GM06990 (cell line): ENCODE data around the gene MPPED2.

Experiments
- DNase-seq: peaks from one replicate; pipeline ENCODE4 v3.0.0-alpha.2; 2011; ENCODE audit not compliant: insufficient read length; ENCODE audit errors: extremely low read depth
- H3K27me3 ChIP-seq: replicated peaks from 2 replicates; pipeline ENCODE4 v1.6.0; 2011; ENCODE audit warnings: low read length; ENCODE audit not compliant: control insufficient read depth, insufficient read depth
- H3K36me3 ChIP-seq: 2 replicates; pipeline ENCODE4 v1.5.1; 2011; ENCODE audit warnings: low read length; ENCODE audit not compliant: control insufficient read depth, insufficient read depth
- H3K4me3 ChIP-seq: replicated peaks from 2 replicates; pipeline ENCODE4 v1.5.1; 2011; ENCODE audit warnings: low read depth, mild to moderate bottlenecking, control low read depth, low read length
- TF ChIP-seq, protein P1 (sequence below): IDR thresholded peaks from 2 replicates; pipeline ENCODE4 v1.5.1; 2011; ENCODE audit warnings: low read length, control low read depth, mild to moderate bottlenecking, inconsistent platforms; ENCODE audit not compliant: insufficient read depth, poor library complexity, severe bottlenecking

The MPPED2 gene

DNA sequence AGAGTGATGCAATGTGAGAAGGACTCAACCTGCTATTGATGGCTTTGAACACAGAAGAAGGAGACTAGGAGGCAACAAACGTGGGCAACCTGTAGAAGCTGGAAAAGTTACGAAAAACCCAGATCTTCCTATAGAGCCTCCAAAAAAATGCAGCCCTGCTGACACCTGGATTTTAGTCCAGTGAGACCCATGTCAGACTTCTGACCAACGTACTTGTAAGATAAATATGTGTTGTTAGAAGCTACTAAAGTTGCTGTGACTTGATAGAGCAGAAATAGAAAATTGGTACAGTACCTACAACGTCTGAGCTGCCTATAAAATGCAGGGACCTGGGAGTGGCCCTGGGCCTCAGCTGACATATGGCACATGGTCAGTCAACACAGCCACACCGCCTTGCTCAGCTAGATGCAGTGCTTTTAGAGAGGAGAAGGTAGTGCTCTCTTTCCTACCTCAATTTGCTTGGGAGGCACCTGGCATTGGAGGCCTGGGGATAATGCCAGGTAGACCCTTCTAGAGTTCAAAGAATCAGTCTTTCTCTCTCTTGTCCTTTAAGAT is 165.8 kb downstream of the MPPED2 start:
- no peak overlapping the region for H3K4me3 ChIP-seq
- H3K27me3 ChIP-seq, result no peaks in the 10 kb centered on the region
- TF ChIP-seq, protein P1, sequence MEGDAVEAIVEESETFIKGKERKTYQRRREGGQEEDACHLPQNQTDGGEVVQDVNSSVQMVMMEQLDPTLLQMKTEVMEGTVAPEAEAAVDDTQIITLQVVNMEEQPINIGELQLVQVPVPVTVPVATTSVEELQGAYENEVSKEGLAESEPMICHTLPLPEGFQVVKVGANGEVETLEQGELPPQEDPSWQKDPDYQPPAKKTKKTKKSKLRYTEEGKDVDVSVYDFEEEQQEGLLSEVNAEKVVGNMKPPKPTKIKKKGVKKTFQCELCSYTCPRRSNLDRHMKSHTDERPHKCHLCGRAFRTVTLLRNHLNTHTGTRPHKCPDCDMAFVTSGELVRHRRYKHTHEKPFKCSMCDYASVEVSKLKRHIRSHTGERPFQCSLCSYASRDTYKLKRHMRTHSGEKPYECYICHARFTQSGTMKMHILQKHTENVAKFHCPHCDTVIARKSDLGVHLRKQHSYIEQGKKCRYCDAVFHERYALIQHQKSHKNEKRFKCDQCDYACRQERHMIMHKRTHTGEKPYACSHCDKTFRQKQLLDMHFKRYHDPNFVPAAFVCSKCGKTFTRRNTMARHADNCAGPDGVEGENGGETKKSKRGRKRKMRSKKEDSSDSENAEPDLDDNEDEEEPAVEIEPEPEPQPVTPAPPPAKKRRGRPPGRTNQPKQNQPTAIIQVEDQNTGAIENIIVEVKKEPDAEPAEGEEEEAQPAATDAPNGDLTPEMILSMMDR, result no peak
- no peak for DNase-seq
- H3K36me3 ChIP-seq, result no peaks in the 10 kb centered on the region

DNA sequence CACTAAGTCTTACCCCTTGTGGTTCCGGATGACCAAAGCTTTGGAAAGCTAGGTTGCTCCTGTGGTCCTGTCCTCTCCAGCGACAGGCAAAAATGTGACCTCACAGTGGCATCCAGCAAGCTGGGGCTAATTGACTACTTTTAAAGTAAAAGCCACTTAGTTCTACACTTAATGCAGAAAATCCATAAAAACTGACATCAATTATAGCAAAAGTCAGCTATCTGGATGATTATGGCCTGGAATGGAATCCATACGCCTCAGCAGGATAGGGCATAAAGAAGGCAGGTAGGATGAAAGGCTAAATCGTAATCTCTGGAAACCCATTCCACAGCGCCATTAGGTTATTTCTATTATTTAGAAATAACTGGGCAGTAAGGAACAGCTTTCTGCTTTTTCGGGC is 171.3 kb downstream of the MPPED2 start:
- Histone ChIP-seq H3K36me3 (no peaks in the 10 kb centered on the region), H3K4me3 (no peak overlapping the region), H3K27me3 (peaks cover 1% of the 10 kb centered on the region; the same call in 1 of the 2 replicates)
- TF ChIP-seq, protein P1, result no peak
- no peak for DNase-seq

DNA sequence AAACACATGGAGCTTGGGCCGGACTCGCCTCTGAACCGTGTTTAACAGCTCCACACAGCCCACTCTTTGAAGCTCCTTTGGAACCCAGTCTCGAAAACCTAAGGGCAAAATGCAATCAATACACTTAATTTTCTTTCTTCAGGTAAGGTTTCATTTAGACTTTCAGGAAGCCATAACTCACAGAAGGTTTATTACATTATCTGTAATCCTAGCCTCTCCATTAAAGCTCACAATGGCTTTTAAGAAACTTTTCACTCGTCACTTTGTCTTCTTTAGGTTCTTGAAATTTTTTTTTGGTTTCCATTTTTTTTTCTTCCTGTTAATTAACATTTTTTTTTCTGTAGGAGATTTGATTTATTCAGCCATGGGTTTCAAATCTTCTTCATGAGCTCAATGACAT is 171.9 kb downstream of the MPPED2 start:
- TF ChIP-seq, protein P1, result no peak
- H3K4me3 ChIP-seq, result no peak overlapping the region
- no peaks in the 10 kb centered on the region for H3K36me3 ChIP-seq
- no peak for DNase-seq
- H3K27me3 ChIP-seq, result peaks cover 1% of the 10 kb centered on the region; the same call in 1 of the 2 replicates

DNA sequence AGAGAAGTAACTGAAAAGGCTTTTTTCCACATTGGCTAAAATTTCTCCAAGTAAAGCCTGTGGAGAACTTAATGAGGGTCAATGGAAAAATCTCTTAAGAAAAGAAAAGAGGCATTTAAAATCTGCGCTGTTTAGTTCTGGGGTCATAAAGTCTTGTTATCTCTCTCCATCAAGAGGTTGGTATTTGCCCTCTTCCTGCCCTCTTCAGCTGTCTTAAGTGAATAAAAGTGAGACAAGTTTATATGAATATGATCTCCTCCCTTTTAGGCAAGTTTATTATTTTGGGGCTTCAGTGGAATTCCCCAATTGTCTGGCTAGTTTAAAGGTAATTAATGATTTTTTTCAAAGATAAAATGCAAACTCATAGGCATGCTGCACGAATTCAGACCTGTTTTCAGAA is 173.6 kb downstream of the MPPED2 start:
- no peaks in the 10 kb centered on the region for H3K36me3 ChIP-seq
- TF ChIP-seq, protein P1, result no peak
- no peak for DNase-seq

DNA sequence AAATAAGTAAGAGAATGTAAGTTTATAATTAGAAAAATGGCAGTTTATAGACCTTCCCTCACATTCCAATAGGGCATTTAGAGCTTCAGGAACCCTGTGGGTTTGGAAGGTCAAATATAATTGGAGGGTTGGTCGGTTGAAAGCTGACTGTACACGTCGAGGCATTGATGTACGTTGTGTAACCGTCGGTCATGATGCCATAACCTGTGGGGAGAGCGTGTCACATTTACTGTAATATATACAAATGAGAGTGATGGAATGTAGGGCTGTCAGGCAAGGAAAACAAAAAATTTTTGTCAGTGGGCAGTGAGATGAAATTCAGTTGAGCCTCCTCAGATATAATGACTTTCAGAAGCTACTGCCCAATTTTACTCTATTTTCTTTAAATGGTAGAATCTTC is 174.8 kb downstream of the MPPED2 start:
- peaks cover 1% of the 10 kb centered on the region; the same call in 1 of the 2 replicates for H3K27me3 ChIP-seq
- H3K4me3 ChIP-seq, result no peak overlapping the region
- TF ChIP-seq, protein P1, result no peak
- H3K36me3 ChIP-seq, result no peaks in the 10 kb centered on the region
- no peak for DNase-seq

More for the DNA sequence above, 173.6 kb downstream of the MPPED2 start:
- peaks cover 1% of the 10 kb centered on the region; the same call in 1 of the 2 replicates for H3K27me3 ChIP-seq
- H3K4me3 ChIP-seq, result no peak overlapping the region

DNA sequence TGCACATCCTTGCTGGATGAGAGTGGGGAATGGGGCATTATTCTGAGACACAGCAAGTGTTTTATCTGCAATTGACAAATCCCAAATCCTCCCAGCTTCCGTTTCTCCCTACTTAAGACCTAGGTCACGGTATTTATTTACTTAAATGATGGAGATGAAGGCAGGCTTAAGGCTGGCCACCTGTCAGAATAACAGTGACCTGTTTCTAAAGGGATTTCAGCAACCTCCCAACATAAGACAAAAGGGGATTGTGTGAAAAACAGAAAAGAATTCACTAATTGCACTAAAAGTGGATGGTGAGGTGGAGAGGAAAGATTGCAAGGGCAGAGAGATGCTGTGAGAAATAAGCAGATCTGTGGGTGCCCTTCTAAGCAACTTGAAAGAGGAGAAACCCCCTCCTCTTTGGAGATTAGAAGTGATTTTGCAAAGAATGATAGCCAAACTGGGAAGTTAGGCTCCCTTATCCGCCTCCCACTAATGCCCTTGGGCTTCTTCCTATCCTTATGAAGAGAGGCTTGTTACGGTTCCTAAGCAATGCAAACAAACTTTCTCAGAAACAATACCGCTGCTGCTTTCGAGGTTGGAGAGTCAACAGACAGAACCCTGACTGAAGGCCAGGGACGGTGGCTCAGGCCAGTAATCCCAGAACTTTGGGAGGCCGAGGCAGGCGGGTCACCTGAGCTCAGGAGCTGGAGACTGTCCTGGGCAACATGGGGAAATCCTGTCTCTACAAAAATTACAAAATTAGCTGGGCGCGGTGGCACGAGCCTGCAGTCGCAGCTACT is 179.0 kb downstream of the MPPED2 start:
- Histone ChIP-seq H3K27me3 (peaks cover 1% of the 10 kb centered on the region; the same call in 1 of the 2 replicates), H3K36me3 (no peaks in the 10 kb centered on the region), H3K4me3 (no peak overlapping the region)
- DNase-seq, result no peak
- TF ChIP-seq, protein P1, result no peak
